ENCODE measurements around the gene BCAS4. TPM values are rescaled to one million over a fixed set of nuclear protein-coding genes. Genes with fewer than 3 reads are reported as not detected.
"Not testable (repeated sequence)": the region's sequence is repeated elsewhere in the genome, so short reads cannot be mapped to it uniquely, and the experiment has no call there.

Gene BCAS4
- total RNA-seq, 3 donors from 2014 or later (not counting 1 experiment from before 2014, with no cell fraction given): 7.7 to 13.5 (median 10.5) TPM

DNA sequence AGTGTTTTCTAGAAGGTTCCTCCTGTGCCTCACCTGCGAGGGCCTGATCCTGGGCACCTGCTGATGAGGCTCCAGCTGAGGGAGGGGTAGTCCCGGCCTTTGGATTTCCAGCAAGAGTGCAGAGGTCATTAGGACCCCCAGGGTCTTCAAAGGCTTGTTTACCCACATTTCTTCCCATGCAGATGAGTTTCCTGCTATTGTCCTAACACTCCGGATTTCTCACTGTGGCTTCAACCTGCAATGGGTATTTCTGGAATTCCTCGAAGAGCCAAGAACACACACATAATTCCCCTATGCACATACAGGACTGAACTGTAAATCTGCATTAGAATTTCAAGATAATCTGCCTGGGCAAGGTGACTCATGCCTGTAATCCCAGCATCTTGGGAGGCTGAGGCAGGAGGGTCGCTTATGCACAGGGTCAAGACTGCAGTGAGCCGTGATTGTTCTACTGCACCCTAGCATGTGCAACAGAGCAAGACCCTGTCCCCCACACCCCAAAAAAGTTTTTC lies 82.4 kb downstream of the BCAS4 start:
- DNase-seq (no peak), ATAC-seq (no peak)
- H3K4me3 Mint-ChIP-seq: no peak overlapping the region
- intact Hi-C loops (cut with micrococcal nuclease): no loop called here
- TF ChIP-seq, protein P1, sequence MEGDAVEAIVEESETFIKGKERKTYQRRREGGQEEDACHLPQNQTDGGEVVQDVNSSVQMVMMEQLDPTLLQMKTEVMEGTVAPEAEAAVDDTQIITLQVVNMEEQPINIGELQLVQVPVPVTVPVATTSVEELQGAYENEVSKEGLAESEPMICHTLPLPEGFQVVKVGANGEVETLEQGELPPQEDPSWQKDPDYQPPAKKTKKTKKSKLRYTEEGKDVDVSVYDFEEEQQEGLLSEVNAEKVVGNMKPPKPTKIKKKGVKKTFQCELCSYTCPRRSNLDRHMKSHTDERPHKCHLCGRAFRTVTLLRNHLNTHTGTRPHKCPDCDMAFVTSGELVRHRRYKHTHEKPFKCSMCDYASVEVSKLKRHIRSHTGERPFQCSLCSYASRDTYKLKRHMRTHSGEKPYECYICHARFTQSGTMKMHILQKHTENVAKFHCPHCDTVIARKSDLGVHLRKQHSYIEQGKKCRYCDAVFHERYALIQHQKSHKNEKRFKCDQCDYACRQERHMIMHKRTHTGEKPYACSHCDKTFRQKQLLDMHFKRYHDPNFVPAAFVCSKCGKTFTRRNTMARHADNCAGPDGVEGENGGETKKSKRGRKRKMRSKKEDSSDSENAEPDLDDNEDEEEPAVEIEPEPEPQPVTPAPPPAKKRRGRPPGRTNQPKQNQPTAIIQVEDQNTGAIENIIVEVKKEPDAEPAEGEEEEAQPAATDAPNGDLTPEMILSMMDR (IDR thresholded peaks at IDR 0.05): no peak
- 90% methylated on average over 6 of the region's 6 CpGs for WGBS (ENCODE audit: insufficient coverage)
- H3K36me3 Mint-ChIP-seq: no peaks in the 10 kb centered on the region
- Histone ChIP-seq H3K4me3 (ENCODE audit: low read length) (no peak overlapping the region), H3K9me3 (ENCODE audit: control insufficient read depth, insufficient read depth, low read length) (no peaks in the 10 kb centered on the region), H3K27ac (ENCODE audit: low read length) (no peak overlapping the region), H3K36me3 (ENCODE audit: control insufficient read depth, insufficient read depth, low read length) (peaks cover 4% of the 10 kb centered on the region), H3K4me1 (ENCODE audit: control insufficient read depth, insufficient read depth, low read length) (no peaks in the 10 kb centered on the region), H3K27me3 (ENCODE audit: control insufficient read depth, insufficient read depth, low read length) (no peaks in the 10 kb centered on the region)
- H3K9me3 Mint-ChIP-seq: no peaks in the 10 kb centered on the region
- no peaks in the 10 kb centered on the region for H3K27me3 Mint-ChIP-seq (ENCODE audit: low read depth in 2 of 2)
- no peaks in the 10 kb centered on the region for H3K4me1 Mint-ChIP-seq
- no peak overlapping the region for H3K27ac Mint-ChIP-seq

DNA sequence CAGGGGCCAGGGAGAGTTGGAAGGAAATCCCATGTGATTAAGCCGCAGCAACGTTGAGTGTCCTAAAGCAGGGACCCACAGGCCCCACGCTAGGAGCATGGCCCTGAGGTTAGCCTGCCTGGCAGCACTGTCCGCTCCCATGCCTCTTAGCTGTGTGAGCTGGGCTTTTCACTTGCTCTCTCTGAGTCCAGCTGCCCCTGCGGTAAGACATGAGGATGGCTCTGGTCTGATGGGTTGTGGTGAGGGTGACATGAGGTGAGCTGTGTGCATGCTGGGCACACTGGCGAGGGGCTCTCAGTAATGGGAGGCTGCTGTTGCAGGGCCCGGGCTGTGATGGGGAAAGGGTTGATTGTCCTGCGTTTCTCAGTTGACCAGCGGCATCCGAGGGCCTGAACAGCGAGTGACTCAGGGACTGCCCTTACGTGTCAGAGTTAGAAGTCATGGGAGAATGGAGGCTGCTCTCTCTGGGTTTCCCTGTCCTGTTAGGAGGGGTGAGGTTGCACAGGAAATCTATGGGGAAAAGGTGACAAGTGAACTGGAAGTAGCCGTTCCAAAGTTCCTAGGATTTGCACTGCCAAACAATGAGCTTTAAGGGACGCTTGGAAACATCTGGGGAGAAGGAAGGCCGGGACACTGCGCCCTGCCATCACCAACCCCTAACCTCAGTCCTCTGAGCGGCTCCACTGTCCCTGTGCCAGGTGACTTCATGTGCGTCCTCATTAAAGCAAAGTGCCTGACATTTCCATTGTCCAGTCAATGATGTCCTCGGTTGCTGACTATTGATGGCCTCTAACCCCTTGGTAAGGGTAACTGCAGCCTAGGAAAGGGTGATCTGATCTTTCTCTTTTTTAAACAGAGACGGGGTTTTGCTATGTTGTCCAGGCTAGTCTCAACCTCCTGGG lies 85.0 kb downstream of the BCAS4 start:
- peaks cover 4% of the 10 kb centered on the region for H3K36me3 ChIP-seq (ENCODE audit: control insufficient read depth, insufficient read depth, low read length)
- H3K36me3 Mint-ChIP-seq: no peaks in the 10 kb centered on the region
- 92% methylated on average over 19 of the region's 20 CpGs for WGBS (ENCODE audit: insufficient coverage)
- no peaks in the 10 kb centered on the region for H3K27me3 Mint-ChIP-seq (ENCODE audit: low read depth in 2 of 2)
- no peaks in the 10 kb centered on the region for H3K9me3 Mint-ChIP-seq
- DNase-seq (no peak), ATAC-seq (no peak)
- H3K27ac Mint-ChIP-seq: peak overlapping the region in 1 of 2 donors; percentile 53
- intact Hi-C loops (cut with micrococcal nuclease): no loop called here
- TF ChIP-seq, protein P1 (IDR thresholded peaks at IDR 0.05): no peak
- no peaks in the 10 kb centered on the region for H3K4me1 Mint-ChIP-seq
- H3K27ac ChIP-seq (ENCODE audit: low read length): no peak overlapping the region
- H3K4me1 ChIP-seq (ENCODE audit: control insufficient read depth, insufficient read depth, low read length): no peaks in the 10 kb centered on the region
- H3K9me3 ChIP-seq (ENCODE audit: control insufficient read depth, insufficient read depth, low read length): no peaks in the 10 kb centered on the region
- no peak overlapping the region for H3K4me3 ChIP-seq (ENCODE audit: low read length)
- H3K4me3 Mint-ChIP-seq: no peak overlapping the region
- H3K27me3 ChIP-seq (ENCODE audit: control insufficient read depth, insufficient read depth, low read length): no peaks in the 10 kb centered on the region

DNA sequence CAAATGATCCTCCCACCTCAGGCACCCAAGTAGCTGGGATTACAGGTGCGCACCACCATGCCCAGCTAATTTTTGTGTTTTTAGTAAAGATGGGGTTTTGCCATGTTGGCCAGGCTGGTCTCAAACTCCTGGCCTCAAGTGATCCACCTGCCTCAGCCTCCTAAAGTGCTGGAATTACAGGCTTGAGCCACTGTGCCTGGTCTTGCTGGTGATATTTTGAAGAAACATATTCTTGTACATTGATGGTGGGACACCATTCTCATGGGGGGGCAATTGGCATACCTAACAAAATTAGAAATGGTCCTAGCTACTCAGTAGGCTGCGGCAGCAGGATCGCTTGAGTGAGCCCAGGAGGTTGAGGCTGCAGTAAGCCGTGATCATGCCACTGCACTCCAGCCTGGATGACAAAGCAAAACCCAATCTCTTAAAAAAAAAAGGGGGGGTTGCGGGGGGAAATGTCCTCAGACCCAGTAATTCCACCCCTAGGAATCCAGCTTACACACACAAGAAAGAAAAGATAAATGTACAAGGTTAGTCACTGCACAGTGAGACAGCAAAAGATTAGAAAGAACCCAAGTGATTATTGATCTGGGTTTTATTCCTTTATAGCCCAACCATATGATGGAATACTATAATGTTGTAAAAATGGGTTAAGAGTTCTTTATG lies 87.0 kb downstream of the BCAS4 start:
- ATAC-seq; H3K27me3 Mint-ChIP-seq (ENCODE audit: low read depth in 2 of 2); H3K27me3 ChIP-seq (ENCODE audit: control insufficient read depth, insufficient read depth, low read length); H3K4me3 ChIP-seq (ENCODE audit: low read length); H3K27ac Mint-ChIP-seq; H3K9me3 Mint-ChIP-seq; H3K36me3 ChIP-seq (ENCODE audit: control insufficient read depth, insufficient read depth, low read length); H3K9me3 ChIP-seq (ENCODE audit: control insufficient read depth, insufficient read depth, low read length); H3K4me1 Mint-ChIP-seq; intact Hi-C loops (cut with micrococcal nuclease); H3K27ac ChIP-seq (ENCODE audit: low read length); H3K4me3 Mint-ChIP-seq; DNase-seq; H3K4me1 ChIP-seq (ENCODE audit: control insufficient read depth, insufficient read depth, low read length); H3K36me3 Mint-ChIP-seq: not testable (repeated sequence)
- WGBS (ENCODE audit: insufficient coverage): 86% methylated on average over 4 of the region's 5 CpGs

DNA sequence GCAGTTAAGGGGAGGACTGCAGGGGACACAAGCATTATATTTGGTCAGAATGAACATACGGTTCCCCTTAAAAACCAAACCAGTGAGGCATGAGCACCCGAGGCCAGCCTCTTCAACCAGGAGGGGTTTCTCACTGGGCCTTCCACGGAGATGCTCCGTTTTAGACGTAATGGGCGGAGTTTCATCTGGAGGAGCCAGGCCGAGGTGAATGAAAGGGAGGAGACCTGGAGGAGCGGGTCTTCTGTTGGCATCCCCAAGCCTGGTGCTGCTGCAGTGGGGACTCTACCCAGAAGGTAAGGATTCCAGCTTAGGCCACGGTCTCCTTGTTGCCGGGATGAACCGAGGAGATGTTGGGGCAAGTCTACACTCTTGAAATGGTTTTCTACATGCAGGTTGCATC lies 89.0 kb downstream of the BCAS4 start:
- intact Hi-C loops (cut with micrococcal nuclease): no loop called here
- H3K9me3 Mint-ChIP-seq: no peaks in the 10 kb centered on the region
- WGBS (ENCODE audit: insufficient coverage): 99% methylated on average over 11 of the region's 11 CpGs
- TF ChIP-seq, protein P1 (IDR thresholded peaks at IDR 0.05): no peak
- H3K27me3 Mint-ChIP-seq (ENCODE audit: low read depth in 2 of 2): no peaks in the 10 kb centered on the region
- Histone ChIP-seq H3K4me1 (ENCODE audit: control insufficient read depth, insufficient read depth, low read length) (no peaks in the 10 kb centered on the region), H3K27me3 (ENCODE audit: control insufficient read depth, insufficient read depth, low read length) (no peaks in the 10 kb centered on the region), H3K27ac (ENCODE audit: low read length) (no peak overlapping the region), H3K4me3 (ENCODE audit: low read length) (no peak overlapping the region), H3K9me3 (ENCODE audit: control insufficient read depth, insufficient read depth, low read length) (no peaks in the 10 kb centered on the region), H3K36me3 (ENCODE audit: control insufficient read depth, insufficient read depth, low read length) (peaks cover 13% of the 10 kb centered on the region)
- no peak overlapping the region for H3K27ac Mint-ChIP-seq
- no peak for ATAC-seq
- H3K4me3 Mint-ChIP-seq: no peak overlapping the region
- DNase-seq: no peak
- peaks cover 1 to 9% of the 10 kb centered on the region in 2 donors for H3K4me1 Mint-ChIP-seq
- no peaks in the 10 kb centered on the region for H3K36me3 Mint-ChIP-seq

All from natural killer cell (primary cell).